Mucosa of gallbladder (tissue), 1 donor: ENCODE measurements around the gene NEURL1B. TPM values are rescaled to one million over a fixed set of nuclear protein-coding genes. Genes with fewer than 3 reads are reported as not detected.

Experiments
- DNase-seq: peaks from one replicate; pipeline ENCODE4 v3.0.0-alpha.2; 2020; ENCODE audit warnings: low spot score
- total RNA-seq: library from RNA; stranded (reverse); gene quantifications from one replicate; pipeline ENCODE4 v1.2.1, GENCODE V29; 2021
- donor health status: DM: no; HTN: no; CAD: no.

Gene NEURL1B
- total RNA-seq, 1 donor from 2014 or later, result 27.9 TPM

DNA sequence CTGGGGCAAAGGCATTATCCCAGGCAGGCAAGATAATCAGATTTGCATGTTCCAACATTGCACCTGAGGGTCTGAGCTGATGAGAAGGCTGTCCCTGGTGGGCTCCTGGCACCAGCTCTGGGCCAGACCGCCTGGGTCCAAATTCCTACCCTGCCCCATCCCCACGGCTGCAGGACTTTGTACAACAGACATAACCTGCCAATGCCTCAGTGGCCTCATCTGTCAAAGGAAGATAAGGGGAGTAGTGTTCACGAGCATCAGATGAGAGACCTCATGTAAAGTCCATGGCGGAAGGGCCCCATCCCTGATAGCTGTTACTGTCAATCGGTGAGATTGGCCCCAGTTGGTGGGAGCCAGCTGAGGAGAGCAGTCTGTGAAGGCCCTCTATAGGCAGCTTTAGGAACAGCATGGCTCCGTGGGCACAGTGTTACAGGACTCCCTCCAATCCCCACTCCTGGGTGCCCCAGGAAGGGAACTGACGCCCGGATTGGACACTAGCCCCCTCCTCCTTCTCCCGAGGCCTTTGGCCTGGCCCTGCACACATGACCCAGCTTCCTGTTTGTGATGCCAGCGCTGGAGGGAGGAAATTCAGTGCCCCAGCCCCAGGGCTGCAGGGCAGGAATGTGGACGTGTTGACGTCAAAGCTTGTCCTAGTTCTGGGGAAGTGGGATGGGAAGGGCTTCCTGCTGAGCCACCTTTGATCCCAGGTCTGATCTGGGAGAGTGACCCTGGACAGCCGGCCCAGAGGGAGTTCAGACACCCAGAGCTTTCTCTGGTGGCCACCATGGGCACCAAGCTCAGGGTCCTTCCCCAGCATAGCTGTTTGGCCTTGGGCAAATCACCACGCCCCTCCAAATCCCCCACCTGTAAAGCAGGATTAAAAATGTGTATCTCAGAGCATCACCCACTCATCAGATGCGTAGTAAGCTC is 73.7 kb downstream of the NEURL1B start:
- DNase-seq, result peak; percentile 82

DNA sequence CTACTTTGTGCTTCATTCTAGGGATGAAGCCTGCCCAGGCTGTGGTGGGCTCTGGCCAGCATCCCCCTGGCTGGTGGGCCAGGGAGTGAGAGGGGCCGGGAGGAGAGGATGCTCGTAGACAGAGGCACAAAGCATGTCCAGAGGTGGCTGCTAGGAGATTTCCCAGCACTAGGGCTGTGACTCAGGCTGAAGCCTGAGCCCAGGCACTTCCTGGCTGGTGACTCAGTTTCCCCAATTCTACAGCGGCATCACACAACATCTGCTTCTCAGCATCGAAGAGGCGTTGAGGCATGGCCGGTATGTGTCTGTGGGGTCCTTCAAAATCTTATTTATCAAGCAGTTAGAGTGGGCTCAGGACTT is 74.3 kb downstream of the NEURL1B start:
- DNase-seq, result no peak

DNA sequence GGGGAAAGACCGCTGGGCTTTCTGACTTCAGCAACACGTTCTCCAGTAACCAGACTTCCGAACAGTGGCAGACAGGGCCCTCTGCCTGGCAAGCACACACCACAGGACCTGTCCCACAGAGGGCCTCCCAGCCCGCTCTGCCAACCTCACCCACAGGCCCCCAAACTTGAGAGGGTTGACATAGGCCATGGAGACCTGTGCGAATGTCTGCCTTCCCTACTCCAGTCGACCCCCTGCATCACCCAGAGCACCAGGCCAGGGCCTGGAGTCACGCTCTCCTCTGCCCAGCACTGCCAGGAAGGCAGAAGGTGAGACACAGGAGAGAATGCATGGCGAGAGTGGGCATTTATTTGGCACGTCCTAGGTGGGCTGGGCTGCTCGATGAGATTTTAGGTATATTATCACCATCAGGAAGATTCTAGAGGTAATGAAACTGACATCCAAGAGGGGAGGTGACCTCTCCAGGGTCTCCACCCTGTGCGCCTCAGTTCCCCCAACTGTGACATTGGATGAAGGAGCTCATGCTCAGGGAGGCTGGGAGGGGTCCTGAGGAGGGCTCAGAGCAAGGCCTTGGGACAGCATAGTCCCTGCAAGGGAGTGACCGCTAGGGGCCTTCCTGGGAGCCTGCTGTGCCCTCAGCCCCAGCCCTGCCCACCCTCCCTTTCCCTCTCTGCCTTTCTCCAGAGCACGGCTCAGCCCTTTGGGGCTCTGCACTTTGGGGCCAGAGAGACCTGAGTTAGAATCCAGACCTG is 75.0 kb downstream of the NEURL1B start:
- no peak for DNase-seq

DNA sequence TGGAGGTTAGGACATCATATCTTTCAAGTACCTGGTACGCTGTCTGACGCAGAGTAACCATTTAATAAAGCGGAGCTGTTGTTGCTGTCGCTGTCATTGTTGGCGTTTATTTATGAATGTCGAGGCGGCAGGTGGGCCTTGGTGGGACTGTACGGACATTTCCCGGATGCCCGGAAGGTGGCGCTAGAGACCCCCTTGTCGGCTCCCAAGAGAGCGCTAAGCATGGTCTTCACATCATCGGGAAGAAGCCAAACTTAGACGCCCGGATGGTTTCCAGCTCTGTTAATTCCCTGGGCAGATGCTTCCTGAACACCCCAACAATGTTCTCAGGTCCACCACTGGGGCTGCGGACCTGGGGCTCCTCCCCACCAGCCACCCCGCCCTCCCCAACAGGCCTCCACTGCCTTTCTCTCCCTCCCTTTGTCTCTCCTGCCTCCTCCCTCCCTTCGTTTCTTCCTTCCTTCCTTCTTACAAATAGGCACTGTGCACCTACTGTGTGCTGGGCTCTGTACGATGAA is 75.8 kb downstream of the NEURL1B start:
- DNase-seq, result peak; percentile 84

DNA sequence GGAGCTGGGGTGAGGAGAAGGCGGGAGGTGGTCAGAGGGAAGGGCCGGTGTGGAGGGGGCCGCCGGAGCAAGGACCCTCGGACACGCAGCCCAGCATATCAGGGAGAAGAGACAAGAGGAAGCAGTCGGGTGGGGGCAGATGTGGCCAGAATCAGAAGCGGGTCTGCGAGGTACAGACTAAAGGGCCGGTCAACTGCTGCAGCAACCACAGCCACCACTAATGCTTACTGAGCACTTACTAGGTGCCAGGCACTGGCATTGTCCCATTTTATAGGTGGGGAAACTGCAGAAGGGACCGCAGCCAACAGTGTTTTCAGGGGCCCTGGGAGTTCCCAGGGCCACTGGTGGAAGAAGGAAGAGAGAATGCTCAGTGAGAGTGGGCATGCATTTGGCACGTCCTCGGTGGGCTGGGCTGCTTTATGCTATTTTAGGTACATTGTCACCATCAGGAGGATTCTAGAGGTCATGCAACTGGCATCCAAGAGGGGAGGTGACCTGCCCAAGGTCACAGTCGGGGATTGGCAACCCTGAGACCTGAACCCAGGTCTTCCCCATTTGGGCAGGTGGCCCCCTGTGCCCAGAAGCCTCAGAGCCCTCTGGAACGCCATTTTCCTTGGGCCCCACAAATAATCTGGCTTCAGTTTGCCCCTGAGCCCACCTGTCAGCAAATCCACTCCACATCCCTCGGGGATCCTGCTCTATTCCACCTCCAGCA is 76.6 kb downstream of the NEURL1B start:
- DNase-seq, result no peak

DNA sequence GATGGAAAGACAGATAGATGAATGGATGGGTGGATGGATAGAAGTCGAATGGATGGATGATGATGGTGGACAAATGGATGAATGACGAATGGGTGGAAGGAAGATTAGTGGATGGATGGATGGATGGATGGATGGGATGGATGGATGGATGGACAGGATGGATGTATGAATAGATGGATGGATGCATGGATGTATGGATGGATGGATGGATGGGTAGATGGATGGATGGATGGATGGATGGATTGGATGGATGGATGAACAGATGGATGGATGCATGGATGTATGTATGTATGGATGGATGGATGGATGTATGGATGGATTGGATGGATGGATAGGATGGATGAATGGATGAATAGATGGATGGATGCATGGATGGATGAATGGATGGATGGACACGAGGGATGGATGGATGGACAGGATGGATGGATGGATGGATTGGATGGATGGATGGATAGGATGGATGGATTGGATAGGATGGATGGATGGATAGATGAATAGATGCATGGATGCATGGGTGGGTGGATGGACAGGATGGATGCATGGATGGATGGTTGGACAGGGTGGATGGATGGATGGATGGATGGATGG is 77.6 kb downstream of the NEURL1B start:
- no peak for DNase-seq

DNA sequence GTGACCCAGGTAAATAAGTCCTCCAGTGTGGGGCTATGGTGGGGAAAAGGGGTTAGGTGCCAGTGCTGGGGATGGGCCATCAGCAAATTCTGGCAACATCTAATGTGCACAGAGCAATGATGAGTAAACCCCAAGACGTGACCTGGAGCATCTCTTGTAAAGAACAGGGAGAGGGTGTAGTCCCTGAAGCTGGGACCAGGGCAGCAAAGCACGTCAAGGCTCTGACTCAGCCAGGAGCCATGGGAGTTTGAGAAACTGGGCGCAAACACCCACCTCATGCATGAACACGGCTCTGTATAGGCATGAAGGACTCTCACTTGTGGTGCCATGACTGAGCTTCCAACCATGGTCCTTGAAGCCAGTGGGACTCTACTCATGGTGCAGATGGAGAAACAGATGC is 78.1 kb downstream of the NEURL1B start:
- no peak for DNase-seq

DNA sequence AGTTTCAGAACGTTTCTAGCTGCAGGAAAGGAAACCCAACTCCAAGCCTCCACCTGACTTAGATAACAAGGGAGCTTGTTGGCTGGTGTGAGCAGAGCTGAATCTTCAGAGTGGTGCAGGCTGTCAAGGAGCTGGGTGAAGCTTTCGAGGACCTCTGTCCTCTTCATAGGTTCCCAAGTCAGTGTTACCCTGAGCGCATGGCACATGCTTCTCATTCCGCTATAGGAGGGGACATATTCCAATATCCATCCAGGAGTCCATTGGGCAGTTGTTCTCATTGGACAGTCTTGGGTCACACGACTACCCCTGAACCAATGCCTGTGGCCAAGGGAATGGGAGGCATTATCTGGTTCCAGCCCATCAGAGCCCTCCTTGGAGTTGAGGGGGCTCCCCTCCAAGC is 79.6 kb downstream of the NEURL1B start:
- no peak for DNase-seq

DNA sequence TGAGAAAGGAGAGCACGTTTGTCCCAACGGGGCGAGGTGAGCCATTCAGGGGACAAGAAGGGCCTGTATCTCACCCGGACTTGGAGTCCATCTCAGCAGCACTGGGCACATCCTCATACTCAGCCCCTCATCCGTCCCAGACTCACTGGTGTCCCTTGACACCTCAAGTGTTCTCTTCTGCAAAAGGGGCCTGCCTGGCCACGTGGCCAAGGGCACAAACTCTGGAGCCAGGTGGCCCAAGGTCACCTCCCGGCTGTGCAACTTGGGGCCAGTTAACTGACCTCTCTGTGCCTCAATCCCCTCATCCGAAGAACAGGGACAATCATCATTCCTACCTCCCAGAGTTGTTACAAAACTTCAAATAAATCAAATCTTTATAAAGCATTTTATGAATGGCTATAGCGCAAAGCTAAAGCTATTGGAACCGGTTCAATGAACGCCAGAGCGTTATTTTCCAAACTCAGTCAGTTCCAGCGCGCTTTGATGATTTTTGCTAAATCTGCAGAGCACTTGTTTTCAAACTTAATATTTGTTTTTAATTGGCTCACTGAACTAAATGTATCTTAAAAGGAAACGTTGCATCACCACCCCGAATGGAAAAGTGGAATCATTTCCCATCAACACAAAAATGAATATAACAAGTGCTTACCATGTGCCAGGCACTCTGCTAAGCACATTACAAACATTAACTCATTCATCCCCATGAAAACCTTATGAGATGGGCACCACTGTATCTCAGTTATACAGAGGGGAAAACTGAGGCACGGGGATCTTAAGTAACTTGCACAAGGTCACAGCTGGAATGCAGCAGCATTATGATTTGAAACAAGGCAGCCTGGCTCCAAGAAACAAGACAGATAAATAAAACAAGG is 80.6 kb downstream of the NEURL1B start:
- no peak for DNase-seq

DNA sequence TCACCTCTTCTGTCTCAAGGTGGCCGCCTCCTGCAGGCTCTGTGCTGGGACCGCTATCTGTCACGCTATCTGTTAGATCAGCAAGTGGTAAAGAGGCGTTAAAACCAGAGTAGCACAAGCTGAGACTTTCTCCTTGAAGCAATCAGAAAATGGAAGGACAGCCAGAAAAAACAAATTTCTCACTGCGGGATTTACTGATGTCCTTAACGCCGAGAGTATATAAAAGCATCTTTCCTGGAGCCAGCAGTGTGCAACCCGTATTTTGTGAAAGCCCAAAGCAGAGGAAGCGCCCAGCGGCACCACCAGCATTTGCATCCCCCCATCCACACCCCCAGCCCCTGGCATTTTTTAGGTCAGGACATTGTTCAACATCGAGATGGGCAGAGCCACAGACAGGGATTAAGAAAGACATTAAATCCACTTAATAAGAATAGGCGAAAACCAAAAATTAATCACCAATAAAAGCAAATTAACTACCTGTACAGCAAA is 81.3 kb downstream of the NEURL1B start:
- no peak for DNase-seq

DNA sequence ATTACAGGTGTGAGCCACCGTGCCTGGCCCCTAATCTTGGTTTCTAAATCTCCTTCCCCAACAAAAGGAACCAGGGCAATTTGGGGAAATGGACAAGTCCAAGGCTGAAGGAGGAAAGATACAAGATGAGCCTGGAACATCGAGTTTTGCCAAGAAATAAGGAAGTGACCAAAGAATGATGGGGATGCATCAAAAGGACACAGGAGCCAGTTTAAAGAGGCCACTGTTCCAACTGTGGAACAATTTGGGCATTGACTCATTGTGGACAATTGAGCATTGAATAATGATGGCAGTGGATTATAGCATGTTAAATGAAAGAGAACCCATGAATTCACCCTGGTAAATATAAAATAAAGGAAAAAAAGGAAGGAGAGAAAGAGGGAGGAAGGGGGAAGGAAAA is 82.4 kb downstream of the NEURL1B start:
- no peak for DNase-seq

DNA sequence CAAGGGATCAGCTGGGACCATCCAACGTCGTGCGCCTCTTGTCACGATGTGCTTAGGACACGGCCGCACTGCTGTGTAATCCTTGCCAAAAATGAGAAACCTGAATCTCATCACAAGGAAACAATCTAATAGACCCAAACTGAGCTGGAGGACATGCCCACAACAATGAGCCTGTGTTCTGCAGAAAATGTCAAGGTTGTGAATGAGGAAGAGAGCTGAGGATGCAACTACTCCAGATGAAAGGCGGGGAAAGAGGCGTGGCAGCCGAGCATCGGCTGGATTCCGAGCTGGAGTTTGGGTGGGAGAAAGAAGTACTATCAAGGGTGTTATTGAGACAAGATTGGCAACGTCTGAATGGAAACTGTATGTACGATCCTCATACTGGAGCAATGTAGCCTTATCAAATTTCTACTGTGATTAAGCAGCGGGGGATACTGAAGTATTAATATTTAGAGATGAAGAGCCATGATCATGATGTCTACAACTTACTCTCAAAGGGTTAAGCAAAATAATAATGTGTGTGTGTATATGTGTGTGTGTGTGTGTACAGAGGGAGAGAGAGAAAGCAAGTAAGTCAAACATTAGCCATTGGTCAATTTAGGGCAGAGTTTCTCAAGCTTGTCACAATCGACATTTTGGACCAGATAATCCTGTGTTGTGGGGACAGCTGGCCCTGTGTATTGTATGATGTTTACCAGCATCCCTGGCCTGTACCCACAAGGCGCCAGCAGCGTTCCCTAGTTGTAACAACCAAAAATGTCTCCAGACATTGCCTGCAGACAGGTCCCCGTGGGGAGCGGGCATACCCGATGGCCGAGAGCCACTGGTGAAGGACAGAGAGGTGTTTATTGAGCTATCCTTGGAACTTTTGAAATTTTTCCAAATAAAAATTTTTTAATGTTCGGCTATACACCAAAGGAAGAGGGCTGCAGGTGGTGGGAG is 83.5 kb downstream of the NEURL1B start:
- no peak for DNase-seq

DNA sequence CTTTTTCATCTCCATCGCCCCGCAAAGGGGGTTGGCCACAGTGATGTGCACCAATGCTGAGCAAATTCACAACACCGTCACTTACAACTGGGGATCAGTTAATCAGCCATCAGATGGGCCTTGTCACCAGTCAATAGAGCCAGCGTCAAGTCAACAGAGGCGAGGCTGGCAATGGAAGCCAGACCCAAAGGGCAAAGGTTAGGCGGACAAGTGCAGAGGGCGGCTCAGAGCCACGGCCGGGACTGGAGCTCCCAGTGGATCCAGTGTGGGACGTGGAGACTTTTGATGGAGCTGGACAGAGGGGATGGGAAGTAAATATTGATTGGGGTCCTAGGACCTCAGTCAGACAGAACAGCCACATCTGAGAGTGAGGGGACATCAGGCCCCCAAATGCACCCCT is 84.2 kb downstream of the NEURL1B start:
- DNase-seq, result no peak

DNA sequence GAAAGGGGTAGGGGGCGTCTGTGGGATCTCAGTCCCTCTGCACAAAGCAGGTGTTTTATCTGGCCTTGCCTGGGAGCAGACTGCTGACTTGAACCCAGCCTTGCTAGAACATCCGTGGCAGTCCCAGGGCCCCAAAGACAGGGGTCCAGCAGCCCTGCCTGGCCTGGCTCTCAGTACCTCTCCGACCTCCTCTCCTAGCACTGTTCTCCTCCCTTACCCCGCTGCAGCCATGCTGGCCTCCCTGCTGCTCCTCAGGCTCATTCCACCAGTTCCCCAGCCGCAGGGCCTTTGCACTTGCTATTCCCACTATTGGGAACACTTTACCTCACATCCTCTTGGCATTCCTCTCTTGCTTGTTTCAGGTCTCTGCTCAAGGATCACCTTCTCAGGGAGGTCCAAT is 84.7 kb downstream of the NEURL1B start:
- no peak for DNase-seq

DNA sequence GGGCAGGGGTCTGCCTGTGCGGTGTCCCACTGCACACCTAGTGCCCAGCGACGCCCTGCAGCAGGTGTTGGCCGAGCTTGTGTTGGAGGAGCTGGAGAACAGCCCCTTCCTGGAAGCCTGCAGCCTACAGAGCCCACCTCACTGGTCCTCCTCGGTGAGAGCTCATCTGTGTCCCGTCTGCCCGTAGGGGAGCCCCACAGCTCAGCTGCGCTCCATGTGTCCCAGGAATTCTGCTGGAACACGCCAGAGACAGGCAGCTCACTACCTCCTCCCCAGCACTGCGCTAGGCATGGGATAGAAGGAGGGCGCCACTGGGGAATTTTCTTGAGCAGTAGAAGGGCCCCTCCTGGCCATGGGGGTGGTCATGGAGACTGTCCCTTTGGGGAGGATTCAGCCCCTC is 85.9 kb downstream of the NEURL1B start:
- DNase-seq, result no peak

DNA sequence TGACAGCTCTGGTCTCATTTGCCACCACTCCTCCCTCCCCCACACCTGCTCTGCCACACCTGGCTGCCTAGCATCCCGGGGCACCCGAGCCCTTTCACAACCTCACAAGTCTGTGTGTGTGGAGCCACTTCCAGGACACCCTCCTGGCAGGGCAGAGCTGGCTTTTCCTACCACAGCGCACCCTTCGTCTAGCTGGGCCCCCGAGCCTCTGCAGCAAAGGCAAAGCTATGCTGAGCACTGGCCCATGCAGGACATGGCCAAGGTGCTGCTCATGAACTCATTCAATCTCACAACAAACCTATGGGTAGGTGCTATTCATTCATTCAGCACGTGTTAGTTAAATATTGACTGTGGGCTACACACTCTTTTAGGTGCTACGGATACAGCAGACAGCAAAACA is 86.5 kb downstream of the NEURL1B start:
- no peak for DNase-seq

DNA sequence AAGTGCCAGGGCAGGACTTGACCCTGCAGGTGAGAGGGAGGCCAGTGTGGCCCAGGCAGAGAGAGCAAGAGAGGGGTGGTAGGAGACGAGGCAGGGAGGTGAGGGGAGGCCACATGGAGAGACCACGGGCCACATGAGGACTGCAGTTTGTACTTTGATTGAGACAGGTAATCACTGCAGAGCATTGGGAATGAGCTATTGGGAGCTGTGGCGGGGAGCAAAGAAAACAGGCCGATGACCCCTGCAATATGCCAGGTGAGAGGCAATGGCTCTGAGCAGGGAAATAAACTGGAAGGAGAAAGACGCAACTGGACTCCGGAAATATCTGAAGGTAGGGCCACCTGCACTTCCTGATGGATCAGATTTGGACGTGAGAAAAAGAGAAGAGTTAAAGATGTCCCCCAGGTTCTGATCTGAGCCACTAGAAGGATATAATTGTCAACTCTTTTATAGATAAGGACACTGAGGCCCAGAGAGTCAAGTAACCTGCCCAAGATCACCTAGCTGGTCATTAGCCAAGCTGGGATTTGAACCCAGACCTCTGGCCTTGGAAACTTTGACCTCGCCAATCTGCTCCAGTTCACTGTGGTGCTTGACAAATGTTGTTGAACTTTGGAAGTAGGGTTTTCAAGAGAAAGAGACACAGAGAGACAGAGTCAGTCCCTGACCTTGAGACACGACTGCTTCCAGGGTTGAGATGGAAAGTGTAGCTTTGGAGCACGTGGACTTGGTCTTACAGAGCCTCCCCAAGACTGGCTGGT is 87.6 kb downstream of the NEURL1B start:
- no peak for DNase-seq

DNA sequence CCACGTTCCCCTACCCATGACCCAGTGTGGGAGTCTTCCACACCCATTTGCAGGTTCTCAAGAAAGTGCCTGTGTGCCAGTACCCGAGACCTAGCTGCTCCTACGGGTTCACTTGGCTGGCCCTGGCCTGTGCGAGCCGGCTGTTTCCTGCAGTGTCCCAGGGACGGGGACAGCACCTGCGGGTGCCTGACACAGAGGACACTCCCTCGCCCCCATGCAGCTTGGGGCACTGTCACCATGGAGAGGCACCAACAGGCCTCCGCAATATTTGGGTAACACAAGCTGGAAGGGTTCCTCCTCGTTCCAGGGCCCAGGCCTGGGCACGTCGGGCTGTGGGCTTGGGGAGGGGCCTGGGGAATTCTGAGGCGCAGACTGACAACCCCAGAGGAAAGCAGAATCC is 88.5 kb downstream of the NEURL1B start:
- no peak for DNase-seq

DNA sequence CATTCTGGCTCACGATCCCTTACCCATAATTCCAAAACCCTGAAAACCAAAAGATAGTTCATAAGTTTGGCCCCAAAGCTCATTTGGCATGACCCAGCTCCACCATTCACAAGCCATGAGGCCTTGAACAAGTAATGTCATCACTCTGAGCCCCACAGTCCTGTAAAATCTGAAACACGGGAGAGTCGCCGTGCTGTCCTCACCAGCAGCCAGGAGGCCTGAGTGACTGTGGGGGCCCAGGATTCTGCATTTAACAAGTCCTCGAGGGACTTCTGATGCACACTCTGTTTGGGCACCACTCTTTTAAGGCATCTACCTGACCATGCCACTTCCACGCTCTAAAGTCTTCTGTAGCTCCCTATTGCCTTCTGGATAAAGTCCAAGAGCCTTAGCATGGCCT is 89.2 kb downstream of the NEURL1B start:
- no peak for DNase-seq
